Testis (tissue), 2 donors: Measurements from ENCODE around the gene GAS2L2.

ENCODE experiments used
- CTCF ChIP-seq, 3 experiments: fragments of 450-650 bp in 2 of 3; fragments of 200-600 bp in 1 of 3; sonication (generic) in 1 of 3; IDR thresholded peaks; one replicate each; pipeline ENCODE4 v1.5.1; 2016 to 2019; ENCODE audit warnings: antibody characterized with exemption in 3 of 3, mild to moderate bottlenecking in 2 of 3, moderate library complexity in 1 of 3
- POLR2A ChIP-seq: fragments of 450-650 bp; IDR thresholded peaks from one replicate; pipeline ENCODE4 v1.6.1; 2017; ENCODE audit warnings: antibody characterized with exemption, mild to moderate bottlenecking, moderate library complexity

GRCh38 chr17:35725802-35726126 lies 27.3 kb downstream of the GAS2L2 start:
- TF ChIP-seq CTCF (IDR thresholded peaks at IDR 0.05) (no peak), POLR2A (no peak)
